GM19397 (cell line): ENCODE results near the gene SSR2.
"Not testable (repeated sequence)": the region's sequence is repeated elsewhere in the genome, so short reads cannot be mapped to it uniquely, and the experiment has no call there.

Source experiments
- ATAC-seq: cut with Tn5 transposase; IDR thresholded peaks from one replicate; pipeline ENCODE4 v1.9.1; 2021; ENCODE audit warnings: mild to moderate bottlenecking, moderate library complexity; ENCODE audit not compliant: unreplicated experiment

Gene SSR2

DNA sequence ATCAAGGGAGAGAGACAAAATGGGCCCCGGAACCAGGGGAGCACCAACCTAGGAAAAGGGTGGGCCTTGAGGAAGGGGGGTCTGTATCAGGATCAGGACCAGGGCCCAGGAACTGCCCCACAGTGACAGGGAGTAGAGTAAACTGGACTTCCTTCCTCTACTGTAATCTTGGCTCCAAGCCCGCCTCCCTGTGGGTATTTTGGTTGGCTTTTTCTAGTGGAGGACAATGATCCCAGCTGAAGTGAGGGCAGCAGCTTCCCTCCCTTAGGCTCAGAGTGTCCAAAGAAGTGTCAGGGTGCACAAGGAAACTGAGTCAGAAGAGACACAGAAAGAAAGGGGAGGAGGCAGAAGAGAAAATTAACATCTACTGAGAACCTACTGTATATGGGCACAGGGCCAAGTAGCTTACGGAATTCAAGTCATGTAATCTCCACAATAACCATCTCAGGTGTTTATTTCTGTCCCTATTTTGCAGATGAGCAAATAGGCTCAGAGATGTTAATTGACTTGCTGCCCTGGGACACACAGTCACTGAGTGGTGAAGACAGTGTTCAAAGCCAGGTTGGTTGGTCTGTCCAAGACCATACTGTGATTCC, 28.0 kb upstream of the SSR2 start:
- no peak for ATAC-seq

DNA sequence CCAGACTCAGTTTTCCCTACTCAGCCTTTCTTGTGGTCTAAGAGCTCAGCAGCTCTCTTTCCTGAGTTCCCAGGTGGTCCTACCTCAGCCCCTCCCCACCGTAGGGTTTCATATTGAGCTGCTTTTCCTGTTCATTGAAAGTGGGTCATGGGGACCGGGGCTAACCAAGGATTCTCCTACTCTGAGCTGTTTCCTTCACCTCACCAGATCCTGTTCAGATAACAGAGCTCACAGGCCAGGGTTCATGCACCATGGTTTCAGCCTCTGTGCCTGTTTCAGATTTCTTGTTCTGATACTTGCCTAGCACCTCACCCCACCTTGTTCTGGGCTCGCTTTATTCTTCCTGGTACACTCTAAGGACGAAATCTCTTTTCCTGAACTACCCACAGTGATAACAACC, 24.3 kb upstream of the SSR2 start:
- ATAC-seq: no peak

DNA sequence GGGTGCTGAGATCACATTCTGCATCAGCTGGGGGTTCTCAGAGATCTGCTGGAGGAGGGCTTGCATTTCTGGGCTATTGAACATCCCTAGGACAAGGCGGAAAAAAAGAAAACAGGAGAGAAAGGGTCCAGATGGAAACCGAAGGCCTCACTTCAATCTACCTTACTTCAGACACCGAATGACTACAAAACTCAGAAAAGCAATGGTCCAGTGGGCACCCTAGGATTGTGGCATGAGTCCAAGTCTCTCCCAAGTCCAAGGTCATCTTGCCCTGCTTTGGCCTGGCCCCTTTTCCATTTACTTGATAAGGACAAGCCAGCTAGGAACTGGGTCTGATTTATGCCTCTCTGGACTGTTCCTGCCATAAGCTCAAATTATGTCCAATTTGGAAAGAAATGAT, 22.1 kb upstream of the SSR2 start:
- no peak for ATAC-seq

DNA sequence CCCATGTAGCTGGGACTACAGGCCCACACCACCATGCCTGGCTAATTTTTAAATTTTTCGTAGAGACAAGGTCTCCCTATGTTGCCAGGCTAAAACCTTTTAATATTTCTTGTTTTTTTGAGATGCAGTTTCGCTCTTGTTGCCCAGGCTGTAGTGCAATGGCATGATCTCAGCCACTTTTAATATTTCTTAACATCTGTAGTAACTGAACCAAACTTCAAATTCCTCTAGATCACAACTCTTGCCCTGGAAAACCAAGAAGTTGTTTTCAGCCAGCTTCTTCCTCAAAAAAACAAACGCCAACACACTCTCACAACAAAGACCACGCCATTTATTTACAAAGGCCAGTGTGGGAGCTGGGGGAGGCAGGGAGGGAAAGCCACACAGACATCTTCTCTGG, 14.2 kb upstream of the SSR2 start:
- not testable (repeated sequence) for ATAC-seq

DNA sequence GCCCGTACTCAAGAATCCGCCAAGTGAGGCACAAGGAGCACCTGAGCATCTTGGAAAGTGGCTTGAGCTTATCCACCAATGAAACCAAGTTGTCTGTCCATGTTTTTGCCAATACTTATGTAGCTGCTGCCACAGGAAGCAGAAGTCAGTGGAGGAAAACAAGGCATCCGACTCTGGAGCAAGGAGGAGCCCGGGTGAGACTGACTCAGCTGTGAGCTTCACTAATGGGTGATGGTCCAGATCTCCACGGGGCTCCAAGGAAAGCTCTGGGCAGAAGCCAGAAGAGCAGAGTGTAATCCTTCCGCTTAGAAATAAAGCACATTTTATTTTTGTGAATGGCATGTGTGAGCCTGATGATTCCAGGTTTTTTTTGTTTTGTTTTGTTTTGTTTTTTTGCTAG, 12.3 kb upstream of the SSR2 start:
- ATAC-seq: no peak

DNA sequence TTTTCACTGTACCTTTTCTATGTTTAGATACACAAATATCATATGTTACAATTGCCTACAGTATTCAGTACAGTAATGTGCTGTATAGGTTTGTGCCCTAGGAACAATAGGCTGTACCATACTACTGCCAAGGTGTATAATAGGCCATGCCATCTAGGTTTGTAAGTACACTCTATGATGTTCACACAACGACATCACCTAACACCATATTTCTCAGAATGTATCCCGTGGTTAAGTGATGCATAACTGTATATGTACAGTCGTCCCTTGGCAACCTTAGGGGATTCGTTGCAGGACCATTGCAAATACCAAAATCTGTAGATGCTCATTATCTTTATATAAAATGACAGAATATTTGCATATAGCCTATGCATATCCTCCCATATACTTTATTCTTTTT, 5.8 kb upstream of the SSR2 start:
- no peak for ATAC-seq

DNA sequence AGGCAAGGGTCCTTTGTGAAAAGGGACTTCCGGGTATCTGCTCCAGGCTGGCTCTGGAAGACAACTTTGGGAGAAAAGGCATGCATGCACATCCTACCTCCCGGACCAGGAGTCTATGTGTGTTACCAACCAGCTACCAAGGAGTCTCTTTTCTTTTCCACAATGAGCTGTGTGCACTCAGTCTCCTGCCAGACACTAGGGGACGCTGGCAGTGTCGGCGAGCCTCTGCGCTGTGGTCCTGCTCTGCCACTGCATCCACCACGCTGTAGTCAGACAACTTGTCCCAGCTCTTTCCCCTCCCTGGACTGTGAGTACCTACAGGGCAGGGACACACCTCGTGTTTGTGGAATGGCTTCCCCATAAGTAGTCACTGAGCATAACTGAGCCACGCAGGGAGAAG, 5.1 kb upstream of the SSR2 start:
- no peak for ATAC-seq

DNA sequence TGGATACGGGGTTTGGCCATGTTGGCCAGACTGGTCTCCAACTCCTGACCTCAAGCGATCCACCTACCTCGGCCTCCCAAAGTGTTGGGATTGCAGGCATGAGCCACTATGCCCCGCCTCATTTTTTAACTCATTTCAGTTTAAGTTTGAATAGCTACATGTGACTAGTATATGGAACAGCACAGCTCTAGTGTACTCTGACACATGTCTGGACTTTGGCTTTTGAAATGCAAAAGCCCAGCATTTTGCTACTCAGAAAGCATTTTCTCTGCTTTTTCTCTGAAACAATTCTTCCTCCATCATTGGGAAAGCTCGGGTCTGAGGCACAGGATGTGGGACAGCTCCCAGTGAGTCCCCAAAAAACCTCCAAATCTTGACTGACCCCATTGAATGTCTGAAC, 4.0 kb upstream of the SSR2 start:
- no peak for ATAC-seq

DNA sequence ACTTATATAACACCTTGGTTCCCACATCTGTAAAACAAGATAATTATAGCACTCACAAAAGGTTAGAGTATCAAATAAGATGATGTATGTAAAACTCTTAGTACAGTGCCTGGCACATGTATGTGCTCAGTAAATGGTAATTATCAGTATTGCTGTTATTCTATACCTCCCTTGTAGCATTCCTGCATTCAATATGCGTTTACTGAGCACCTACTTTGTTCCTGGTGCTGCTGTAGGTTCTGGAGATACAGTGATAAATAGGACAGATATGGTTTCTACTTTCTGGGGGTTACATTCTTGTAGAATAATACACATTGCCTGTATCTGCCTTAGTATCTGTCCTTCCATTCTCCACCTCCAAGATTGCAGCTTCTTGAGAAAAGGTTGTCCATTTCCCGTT, 1.2 kb upstream of the SSR2 start:
- no peak for ATAC-seq

DNA sequence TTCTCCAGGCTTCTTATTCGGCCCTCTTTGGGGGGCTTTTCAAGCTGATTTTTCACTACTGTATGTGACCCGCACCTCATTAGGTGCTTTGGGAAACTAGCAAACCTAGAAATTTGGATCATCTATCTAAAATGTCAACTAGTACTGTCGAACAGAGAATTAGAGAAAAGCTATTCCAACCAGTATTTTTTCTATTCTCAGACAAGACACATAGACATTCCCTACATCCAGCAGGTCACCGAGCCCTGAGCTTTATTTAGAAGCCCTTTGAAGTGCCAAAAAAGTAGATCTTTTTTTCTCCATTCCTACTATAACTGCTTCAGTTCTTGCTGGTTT, 310 bp upstream of the SSR2 start:
- ATAC-seq: no peak

DNA sequence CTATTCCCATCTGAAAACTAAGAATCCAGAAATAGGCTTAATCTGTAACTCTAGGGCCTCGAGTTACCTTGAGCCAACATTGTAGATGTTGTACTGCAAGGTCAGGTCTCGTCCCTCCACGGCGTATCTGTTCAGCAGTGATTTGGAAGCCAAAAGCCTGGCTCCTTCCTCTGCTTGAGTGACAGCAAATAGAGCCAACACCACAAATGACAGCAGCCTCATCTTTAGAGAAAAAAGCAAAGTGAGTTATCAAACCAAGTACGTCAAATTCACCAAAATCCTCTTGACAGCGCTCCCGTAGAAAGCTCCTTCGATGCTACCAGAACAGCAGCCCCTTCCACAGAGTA, 832 bp downstream of the SSR2 start:
- no peak for ATAC-seq

DNA sequence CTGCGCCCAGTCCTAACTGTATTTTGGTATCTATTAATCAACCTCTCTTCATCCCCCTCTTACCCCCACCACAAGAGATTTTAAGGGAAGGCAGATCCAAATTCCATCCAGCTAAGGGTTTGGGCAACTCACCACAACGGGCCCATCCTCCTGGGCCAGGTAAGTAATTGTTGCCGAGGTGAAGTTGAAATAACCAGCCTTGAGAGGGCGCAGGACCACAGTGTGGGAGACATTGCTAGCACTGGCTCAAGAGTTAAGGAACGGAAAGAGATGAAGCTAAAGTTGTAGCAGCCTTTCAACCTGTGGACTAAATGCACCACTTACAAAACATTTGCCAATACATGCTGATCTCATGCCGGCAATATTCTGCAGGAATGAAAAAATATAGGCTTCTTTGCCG, 5.9 kb downstream of the SSR2 start:
- no peak for ATAC-seq

DNA sequence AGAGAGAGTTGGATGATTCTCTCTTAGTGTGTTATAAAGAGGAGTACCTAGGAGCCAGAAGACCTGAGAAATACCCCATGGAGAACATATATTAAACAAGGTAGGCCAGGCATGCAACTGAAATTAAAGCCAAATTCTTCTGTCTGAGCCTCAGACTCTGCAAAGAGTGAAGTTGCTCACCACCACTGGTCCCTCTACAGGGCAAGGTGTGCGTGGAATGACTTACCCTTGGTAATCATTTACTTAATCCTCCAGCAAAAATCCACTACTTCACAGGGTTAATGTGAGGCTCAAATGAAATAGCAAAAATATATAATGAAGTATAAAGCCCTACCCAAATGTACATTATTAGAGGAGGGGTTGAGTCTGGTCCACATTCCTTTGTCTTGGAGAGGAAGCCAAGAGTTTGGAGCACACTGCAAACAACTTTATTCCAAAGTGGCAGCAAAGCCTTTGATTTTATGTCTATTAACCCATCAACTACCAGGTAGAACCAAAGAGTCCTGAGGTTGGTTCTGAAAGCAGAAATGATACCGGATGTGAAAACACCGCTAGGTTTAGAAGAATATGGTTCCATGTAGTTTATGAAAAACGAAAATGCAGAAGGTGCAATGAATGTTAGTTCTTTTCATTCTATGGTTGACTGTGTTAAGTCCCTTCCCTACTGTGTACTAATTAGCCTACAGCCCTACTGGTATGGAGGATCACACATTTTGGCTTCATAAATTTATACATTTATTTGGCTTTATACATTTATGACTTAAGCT, 8.5 kb downstream of the SSR2 start:
- ATAC-seq: peak; percentile 62

DNA sequence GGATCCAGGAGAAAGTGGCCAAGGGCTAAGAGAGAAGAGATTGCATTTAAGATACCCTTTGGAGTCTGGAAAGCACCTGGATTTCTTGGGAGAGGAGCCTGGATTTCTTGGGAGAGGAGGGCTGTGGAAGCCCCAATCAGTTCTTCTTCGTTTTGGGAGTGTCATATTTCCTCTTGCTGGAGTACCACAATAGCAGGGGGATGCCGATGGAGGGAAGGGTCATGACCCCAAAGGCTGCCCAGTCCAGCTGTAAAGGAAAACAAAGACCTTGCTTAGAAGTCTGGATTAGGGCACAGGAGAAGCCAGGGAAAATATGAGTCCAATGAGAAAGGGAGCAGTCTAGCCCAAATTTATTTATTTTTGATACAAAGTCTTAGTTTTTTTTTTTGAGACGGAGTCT, 11.3 kb downstream of the SSR2 start:
- no peak for ATAC-seq

DNA sequence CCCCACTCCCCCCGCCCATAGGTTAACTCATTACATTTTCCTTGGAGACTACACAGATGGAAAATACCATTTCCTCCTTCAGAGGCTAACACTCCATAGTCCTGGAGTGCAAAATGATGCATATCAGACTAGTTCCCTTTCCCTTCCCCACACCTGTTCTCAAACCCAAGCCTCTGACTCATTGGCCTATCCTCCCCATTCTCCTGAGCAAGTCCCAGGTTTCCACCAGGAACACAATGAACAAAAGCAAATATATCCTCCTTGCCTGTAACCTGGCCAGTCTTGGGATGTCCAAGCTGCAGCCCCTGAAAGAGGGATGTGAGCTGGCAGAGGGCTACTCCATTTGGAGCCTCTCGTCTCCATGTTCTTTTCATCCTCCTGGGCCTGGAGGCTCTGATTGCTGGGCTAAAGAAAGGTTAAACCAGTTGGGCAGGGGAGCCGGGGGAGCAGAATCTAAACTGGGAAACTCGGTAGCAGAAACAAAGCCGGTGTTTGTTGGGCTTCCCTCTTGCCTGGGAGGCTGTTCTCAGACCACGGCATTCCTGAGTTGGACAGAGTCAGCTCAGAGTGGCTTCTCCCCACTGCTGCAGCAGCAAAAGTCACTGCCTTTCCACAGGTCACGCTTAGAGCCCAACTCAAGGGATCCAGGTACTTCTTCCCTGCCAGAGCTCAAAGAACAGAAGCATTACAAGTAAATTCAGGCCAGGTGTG, 13.9 kb downstream of the SSR2 start:
- ATAC-seq: no peak

DNA sequence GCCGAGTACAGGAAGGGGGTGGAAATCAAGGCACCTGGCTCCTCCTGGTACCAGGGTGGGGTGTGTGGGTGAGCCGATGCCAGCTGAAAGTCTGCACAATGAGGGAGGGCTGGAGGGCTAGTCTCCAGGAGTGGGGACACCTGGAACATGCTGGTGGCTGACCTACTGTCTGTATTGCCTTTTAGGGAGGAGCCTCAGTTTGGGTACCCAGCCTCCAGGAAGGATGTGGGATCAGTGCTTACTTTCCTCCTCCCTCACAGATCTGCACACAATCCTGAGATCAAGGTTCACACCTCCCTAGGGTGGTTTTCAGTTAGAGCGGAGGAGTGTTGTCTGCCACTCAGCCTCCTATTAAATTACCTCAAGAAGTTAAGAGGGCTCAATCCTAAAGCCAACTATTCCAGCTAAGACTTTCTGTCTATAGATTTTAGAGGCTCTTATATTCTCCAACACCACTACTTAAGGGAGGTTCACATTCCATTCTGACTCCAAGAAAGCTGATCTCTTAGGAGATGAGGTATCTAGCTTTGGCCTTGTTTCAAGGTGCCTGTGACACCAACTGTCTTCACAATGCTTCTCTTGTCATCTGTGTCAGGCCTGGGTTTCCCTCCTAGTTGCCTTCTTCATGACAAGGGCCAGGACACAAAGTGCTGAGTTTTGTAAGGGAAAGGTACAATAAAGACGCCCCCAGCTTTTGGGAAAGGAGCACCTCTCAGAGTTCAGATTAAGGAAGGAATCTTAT, 15.7 kb downstream of the SSR2 start:
- no peak for ATAC-seq

DNA sequence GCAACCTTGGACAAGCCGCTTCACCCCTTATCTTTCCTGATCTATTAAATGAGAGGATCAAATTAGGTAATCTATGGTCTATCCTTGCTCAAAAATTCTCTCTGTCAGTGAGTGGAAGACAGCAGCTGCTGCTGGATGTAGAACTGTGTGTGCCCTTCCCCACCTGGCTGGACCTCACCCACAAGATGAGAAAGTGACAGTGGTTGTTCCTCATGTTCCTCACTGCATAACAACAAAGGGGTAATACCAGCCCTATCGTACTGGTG, 16.9 kb downstream of the SSR2 start:
- ATAC-seq: no peak

DNA sequence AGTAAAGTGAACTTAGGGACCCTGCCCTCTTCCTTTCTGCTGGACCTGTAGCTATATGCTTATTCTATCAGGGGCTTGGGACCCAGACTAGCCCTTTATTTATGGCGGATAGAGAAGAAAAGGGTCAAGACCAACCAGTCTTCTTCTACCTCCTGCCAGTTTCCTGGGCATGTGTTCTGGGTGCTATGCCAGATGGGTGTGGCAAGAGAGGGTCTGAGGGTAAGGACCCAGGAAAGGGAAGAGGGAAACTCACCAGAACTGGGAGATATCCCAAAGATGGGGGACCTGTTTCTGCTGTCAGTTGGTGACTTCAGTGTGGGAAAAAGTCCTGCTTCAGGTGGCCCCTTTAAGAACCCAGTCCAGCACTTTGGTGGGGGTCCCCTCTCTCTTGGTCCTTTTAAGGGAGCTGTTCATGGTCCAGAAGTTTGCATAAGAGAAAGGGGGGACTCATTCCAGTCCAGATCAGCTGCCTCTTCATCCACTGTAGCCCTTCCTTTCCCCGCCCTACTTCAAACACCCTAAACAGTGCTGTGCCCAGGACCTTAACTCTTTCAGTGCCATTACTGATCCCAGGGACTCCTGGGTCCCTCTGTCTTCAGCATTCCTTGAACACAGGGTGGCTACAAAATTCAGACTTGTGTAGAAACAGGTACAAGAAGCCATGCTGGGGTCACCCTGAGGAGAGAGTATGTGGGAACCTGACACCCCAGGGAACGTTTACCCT, 18.4 kb downstream of the SSR2 start:
- no peak for ATAC-seq

DNA sequence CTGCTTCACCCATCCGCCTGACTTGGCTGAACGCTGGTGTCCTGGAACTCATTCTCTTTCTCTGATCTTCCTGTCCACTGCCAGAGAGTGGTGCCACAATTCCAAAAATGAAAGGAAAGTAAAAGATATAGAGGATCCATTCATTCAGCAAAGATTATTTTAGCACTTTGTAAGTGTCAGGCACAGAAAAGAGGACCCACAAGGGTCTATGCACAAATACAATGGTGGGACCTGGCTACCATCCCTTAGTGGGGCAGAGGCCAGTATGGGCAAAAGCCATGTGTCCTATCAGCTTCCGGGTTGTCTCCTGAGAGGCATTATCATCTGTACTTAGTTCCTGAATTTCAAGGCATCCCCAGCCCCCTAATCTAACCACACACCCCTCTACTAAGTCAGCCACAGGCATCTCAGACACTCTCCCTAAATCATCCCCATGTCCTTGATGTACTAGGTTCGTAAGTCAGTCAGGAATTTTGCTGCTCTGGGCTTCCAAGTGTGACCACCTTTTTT, 19.0 kb downstream of the SSR2 start:
- no peak for ATAC-seq

DNA sequence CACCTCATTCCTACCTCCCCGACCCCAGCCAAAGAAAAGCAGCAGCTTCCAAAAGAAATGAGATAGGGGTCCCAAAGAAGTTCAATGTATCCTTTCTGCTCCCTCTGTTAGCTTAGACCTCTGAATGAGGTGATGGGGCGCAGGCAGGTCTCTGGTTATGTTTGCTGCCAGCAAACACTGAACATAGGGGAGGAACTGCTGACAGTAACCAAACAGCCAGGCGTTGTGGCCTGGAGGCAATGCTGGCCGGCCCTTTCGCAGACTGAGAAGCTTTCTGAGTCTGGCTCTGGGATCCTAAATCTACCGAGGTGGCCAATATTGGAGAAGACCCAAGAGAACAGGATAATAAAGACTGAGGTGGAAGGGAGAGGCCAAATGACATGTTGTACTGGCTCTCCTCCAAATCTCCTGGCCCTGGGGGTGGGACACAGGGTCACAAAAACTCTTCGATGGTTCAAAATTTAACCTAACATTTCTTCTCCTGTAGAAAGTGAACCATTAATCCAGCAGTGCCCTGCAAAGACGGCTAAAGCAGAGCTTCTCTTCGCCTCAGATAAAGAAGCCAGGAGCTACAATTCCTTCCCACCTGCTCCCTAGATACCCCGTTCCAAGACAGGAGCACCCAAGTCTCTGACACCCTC, 19.6 kb downstream of the SSR2 start:
- ATAC-seq: no peak

DNA sequence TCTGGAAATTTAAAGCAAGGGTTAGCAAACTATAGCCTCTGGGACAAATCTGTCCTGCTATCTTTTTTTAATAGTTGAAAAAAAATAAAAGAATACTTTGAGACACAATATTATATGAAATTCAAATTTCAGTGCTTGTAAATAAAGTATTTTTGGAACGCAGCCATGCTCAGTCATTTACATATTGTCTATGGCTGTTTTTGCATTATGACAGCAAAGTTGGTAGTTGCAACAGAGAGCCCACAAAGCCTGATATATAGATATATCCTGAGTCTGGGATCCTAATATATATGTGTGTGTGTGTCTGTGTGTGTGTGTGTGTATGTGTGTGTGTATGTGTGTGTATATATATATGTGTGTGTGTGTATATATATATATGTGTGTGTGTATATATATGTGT, 20.8 kb downstream of the SSR2 start:
- ATAC-seq: no peak
